Measurements from ENCODE around the gene PXDN. TPM values are rescaled to one million over a fixed set of nuclear protein-coding genes. Genes with fewer than 3 reads are reported as not detected.
"Not testable (repeated sequence)": the region's sequence is repeated elsewhere in the genome, so short reads cannot be mapped to it uniquely, and the experiment has no call there.

PXDN gene
- total RNA-seq, 1 donor from 2014 or later: 206 TPM

DNA sequence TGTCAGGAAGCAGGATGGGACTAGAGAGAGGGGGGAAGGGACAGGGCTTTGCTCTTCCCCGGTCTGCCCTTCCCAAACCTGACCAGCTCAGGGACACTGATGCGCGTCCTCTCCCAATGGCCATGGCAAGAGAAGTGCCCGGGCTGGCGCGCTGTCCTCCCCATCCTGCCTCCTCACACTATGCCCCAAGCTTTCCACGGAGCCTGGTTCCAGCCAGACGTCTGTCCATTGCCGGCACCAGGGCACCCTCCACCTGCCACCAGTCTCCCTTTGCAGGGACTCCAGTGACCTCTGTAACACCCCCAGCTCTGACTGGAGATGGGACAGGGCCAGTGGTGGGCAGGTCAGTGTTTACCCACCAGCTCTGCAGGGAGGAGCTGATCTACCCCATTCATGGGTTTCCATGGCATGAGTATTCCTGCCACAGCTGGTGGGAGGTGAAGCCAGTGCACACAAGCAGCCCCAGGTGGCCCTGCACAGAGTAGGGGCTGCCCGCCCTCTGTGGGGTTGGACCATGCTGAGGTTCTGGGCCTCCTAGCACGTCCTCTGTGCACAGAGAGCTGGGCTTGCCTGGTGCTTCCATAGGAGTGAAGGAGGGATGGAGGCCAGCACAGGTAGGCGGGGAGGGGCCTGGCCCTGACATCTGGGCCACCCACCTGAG lies 109.5 kb downstream of the PXDN start:
- no peak for DNase-seq (ENCODE audit: low spot score)

DNA sequence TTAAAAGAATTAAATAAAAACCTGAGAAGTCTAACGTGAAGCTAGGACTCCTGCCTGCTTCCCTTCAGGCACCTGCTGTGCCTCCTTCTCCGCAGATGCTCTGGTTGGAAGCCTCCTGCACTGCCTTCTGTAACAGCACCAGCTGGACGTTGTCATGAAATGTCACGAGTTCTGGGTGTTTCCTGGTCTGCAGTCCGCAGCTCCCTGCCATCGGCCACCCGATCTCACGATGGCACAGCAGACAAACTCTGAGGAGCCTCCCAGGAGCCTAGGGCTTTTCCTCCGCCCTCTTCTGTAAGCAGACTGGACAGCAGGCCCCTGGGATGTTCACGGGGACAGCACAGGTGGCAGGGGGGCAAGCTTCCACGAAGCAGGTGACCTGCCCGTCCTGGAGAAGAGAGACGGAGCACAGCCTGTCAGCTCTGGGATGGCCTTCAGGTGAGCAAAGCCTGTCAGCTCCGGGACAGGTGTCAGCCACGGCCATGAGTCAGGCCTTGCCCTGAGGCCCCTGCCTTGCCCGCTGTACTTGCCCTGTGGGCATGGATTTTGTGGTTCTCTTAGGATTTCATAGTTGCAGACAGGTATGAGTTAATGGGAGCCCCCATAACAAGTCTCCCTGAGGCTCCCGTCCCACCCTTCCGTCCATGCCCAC lies 110.3 kb downstream of the PXDN start:
- no peak for DNase-seq (ENCODE audit: low spot score)

DNA sequence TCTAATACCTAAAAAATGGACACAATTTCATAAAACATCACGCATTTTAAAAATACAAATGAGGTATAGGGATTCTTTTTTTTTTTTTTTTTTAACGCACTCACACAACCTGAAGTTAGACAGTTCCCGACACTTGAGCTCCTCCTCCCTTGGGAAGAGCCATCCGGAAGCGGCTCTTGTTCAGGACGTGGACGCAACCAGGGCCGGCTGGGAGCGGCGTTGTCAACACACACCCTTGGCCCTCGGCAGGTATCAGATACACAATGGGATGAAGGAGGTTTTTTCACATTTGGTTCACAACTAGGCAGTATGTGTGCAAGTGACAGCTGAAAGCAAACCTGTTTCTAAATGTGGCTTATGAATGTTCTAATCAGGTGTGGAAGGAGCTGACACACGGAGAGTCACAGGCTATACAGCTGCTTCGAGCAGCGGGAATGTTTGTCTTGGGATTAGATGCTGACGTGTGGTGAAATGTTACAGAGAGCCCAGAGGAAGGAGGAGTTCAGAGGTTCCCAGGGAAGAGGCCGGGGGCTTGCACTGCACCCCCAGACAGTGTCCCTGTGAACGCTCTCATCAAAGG lies 111.1 kb downstream of the PXDN start:
- DNase-seq (ENCODE audit: low spot score): no peak

DNA sequence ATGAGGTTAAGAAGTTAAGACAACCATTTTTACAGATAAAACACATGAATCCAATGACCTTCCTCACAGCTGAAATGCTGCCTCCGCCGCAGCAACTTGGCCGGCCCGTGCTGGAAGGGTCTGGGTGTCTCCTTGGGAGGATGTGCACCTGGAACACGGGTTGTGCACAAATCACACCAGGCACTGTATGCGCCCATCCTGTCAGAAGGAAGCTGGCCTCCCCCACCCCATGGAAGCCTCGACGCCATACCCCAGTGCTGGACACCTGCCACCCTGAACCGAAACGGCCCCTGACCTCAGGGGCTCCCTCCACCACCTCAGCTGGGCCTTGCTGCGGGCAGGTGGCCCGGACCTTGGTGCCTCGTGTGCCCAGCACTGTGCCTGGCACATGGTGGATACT lies 111.8 kb downstream of the PXDN start:
- DNase-seq (ENCODE audit: low spot score): no peak

- no peak for DNase-seq (ENCODE audit: low spot score)
These were observed 112.3 kb downstream of the PXDN start for GRCh38 chr2:1632002-1632348.

DNA sequence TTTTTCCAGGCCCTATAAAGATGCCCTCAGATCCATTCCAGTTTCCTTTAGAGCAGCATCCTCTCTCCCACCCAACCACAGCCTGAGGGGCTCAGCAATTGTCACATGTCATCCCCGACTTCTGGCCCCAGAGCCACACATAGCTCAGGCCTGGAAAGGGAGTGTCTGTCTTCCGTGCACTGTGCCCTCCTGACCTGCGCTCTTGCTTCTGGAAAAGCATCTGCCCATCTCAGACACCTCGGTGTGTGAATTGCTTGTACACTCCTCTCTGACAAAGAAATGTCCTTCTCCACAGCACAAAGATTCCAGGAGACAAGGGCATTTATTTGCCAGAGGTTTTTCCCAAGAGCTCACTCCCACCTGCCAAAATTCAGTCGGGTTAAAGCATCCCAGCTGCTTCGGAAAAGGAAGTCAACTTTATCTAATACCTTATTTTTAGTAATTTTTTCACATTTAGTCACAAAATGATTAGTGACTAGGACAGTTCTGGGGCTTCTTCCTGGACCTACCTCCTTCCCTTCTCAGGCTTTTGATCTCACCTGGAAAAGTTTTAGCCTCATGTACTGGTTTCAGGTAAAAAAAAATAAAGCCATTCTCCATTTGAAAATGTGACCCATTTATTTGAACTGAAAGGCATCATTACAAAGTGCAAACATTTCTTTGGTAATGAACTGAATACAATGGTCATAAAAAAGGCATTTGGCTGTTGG lies 112.9 kb downstream of the PXDN start:
- DNase-seq (ENCODE audit: low spot score): no peak

DNA sequence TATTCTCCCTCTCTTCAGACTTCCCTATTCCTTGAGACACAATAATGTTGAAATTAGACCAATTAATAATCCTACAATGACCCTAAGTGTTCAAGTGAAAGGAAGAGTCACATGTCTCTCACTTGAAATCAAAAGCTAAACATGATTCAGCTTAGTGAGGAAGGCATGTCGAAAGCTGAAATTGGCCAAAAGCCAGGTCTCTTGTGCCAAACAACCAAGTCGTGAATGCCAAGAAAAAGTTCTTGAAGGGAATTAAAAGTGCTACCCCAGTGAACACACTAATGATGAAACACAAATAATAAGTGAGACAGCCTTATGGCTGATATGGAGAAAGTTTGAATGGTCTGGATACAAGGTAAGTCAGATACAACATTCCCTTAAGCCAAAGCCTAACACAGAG lies 115.4 kb downstream of the PXDN start:
- DNase-seq (ENCODE audit: low spot score): peak; percentile 20

- DNase-seq (ENCODE audit: low spot score): no peak
These were observed 116.5 kb downstream of the PXDN start for GRCh38 chr2:1627628-1628381.

- DNase-seq (ENCODE audit: low spot score): no peak
These were observed 118.0 kb downstream of the PXDN start for GRCh38 chr2:1626271-1626681.

DNA sequence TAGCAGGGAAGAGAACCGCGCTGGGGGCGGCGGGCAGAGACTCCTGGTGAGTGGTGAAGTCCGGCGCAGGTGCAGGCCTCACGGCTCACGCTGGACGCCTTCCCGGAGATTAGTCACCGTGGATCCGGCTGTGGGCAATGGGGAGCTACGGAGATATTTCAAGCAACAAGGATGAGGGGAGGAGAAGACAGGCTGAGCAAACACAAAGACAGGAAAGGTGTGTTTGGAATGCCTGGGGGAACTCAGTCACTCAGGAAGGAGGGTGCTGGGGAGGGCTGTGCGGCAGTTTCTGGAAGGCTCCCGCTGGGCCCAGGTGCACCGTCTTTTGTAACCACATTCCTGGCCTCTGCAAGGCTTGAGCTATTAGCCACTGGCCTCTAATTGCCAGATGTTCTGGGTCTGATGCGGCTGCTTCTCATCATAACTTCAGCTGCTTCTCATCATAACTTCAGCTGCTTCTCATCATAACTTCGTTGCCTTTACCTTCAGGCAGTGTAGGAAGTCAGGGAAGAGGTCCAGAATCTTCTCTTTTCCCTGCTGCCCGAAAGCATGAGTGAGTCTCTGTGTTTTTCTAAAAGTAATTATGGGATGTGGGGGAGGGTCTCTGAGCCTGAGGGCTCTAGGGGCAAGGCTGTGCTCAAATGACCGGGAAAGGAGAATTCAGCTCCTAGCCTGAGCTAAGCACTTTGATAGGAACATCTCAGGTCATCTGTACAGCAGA lies 118.9 kb downstream of the PXDN start:
- no peak for DNase-seq (ENCODE audit: low spot score)

DNA sequence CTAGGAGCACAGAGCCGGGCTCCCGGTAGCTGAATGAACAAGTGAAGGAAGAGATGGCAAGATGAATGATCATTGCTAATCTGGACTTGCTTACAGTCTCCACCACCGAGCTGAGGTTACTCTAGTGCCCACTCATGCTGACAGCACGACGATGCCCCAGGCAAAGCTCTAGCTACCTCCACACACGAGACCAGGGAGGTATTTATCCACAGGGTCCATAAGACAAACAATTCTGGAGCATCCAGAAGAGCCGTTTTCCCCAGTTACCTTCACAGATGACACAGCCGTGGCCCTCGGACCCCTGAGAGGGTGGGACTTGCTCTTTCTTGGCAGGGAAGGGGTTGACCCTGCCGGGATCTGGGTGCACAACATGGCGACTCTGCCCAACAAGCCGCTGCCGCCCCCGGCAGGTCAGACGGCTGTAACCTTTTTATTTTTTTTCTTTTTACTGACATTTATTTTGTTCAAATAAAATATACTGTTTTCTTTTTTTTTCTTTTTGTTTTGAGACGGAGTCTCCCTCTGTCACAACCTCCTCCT lies 120.3 kb downstream of the PXDN start:
- no peak for DNase-seq (ENCODE audit: low spot score)

- DNase-seq (ENCODE audit: low spot score): no peak
These were observed 121.7 kb downstream of the PXDN start for GRCh38 chr2:1622521-1623200.

GRCh38 chr2:1621976-1622375 lies 122.3 kb downstream of the PXDN start:
- DNase-seq (ENCODE audit: low spot score): not testable (repeated sequence)

- no peak for DNase-seq (ENCODE audit: low spot score)
These were observed 122.8 kb downstream of the PXDN start for GRCh38 chr2:1621501-1621900.

- no peak for DNase-seq (ENCODE audit: low spot score)
These were observed 123.3 kb downstream of the PXDN start for GRCh38 chr2:1621041-1621440.

DNA sequence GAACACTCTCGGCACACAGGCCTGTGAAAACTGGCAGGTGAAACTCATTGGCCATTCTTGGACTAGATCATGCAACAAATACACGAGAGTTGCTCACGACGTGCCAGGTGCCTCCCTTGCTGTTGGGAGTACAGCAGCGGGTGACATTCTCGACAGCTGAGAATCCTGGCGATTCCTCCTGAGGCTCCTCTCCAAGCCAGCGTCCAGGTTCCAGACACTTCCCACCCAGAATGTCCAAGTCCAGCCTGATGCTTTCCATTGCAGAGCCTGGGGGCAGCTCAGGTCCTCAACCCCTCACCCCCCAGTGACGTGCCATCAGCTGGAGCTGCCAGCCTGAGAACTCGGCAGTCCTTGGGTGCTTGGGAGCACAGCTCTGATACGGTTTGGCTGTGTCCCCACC lies 124.2 kb downstream of the PXDN start:
- DNase-seq (ENCODE audit: low spot score): no peak

DNA sequence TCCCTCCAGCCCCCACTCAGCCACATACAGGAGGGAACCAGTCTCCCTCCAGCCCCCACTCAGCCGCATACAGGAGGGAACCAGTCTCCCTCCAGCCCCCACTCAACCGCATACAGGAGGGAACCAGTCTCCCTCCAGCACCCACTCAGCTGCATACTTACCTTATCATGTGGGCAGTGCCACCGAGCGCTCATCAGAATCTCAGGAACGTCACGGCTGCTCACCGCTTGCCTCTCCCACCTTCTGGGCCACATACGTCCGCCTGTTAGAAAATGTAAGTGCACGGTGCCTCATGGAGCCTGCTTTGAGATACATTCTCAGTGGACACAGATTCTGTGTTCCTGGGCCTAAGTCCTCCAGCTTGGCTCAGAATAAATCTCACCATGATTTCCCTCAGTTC lies 124.8 kb downstream of the PXDN start:
- DNase-seq (ENCODE audit: low spot score): no peak

GRCh38 chr2:1618974-1619373 lies 125.3 kb downstream of the PXDN start:
- DNase-seq (ENCODE audit: low spot score): no peak

DNA sequence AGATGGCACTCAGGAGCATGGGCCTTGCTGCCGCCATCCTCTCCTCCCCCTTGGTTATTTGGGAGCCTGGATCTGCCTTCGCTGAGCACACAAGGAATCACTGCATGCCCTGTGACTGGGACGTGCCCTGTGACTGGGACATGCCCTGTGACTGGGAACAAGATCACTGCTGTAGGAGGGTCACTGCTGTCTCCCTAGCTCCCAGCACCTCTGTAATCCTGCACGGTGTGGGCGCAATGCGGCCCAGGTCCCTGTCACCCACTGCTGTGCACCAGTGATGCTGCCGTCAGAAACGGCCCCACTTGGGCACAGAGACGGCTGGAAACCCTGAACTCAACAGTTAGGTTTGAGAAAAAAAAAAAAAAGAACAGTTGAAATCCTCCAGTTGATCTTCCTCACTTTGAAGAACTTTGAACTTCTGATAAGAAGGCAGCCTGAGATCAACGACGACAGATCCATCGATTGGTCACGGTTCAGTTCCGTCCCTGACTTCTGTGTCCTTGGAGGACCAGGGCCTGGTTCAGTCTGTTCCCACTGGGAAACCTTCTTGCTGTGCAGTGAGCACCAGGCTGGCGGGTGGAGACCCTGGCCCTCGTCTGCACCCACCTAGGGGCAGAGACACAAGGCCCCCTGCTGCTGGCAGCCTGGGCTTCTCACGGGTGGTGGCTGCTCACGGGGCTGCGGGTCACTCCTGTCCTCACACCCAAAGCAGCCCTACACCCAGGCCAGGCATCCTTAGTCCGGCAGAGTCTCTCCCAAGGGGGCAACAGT lies 125.9 kb downstream of the PXDN start:
- no peak for DNase-seq (ENCODE audit: low spot score)
